Skeletal muscle tissue (tissue), 4 donors: ENCODE data around the gene CFAP91. TPM values are rescaled to one million over a fixed set of nuclear protein-coding genes. Genes with fewer than 3 reads are reported as not detected.

Experiments
- H3K27ac ChIP-seq: one replicate; pipeline ENCODE4 v1.7.0; 2013; ENCODE audit warnings: mild to moderate bottlenecking, low read depth, low read length, inconsistent platforms
- H3K27me3 ChIP-seq, 3 donors: one replicate each; pipeline ENCODE4 v1.7.0; 2013; ENCODE audit warnings: low read length in 3 of 3; ENCODE audit not compliant: control insufficient read depth in 3 of 3, insufficient read depth in 3 of 3
- H3K36me3 ChIP-seq, 3 donors: one replicate each; pipeline ENCODE4 v1.7.0; 2013; ENCODE audit warnings: low read length in 3 of 3; ENCODE audit not compliant: control insufficient read depth in 3 of 3, insufficient read depth in 3 of 3
- H3K4me1 ChIP-seq, 3 donors: one replicate each; pipeline ENCODE4 v1.7.0; 2013; ENCODE audit warnings: low read length in 3 of 3, mild to moderate bottlenecking in 3 of 3; ENCODE audit not compliant: control insufficient read depth in 3 of 3, insufficient read depth in 3 of 3
- H3K4me3 ChIP-seq, 3 donors: one replicate each; pipeline ENCODE4 v1.7.0; 2013; ENCODE audit warnings: low read length in 3 of 3
- H3K9ac ChIP-seq, 3 donors: one replicate each; pipeline ENCODE4 v1.7.0; 2013; ENCODE audit warnings: low read length in 3 of 3, mild to moderate bottlenecking in 3 of 3, moderate library complexity in 2 of 3, low read depth in 1 of 3
- H3K9me3 ChIP-seq, 3 donors: one replicate each; pipeline ENCODE4 v1.7.0; 2013; ENCODE audit warnings: low read length in 3 of 3; ENCODE audit not compliant: control insufficient read depth in 3 of 3
- total RNA-seq: library from RNA; depleted of rRNA; stranded (reverse); fragments of >200 nt; gene quantifications from one replicate; pipeline ENCODE4 v1.2.3, GENCODE V29; 2014
- donor health status: Osteomylitis.

The CFAP91 gene
- total RNA-seq, result under 0.01 TPM

- no peaks in the 10 kb centered on the region for H3K9me3 ChIP-seq
- peaks cover 11 to 13% (median 11%) of the 10 kb centered on the region in 3 donors for H3K4me1 ChIP-seq
- no peaks in the 10 kb centered on the region for H3K27me3 ChIP-seq
- no peak within 1 kb of the TSS for H3K27ac ChIP-seq
- H3K36me3 ChIP-seq, result no peaks in the 10 kb centered on the region
- peak within 1 kb of the TSS in 2 of 3 donors; percentile 62 to 71 for H3K9ac ChIP-seq
- peak within 1 kb of the TSS; percentile 76 to 80 (median 76) for H3K4me3 ChIP-seq
Observed at GRCh38 chr3:119702530-119703527, at the start of gene CFAP91. TSS of gene CFAP91 (plus strand) at chr3:119703022. CDS start at chr3:119703099, 77 bp downstream.

- no peaks in the 10 kb centered on the region for H3K27me3 ChIP-seq
- peak overlapping the region; percentile 95 for H3K27ac ChIP-seq
Observed at GRCh38 chr3:119653876-119654275, 48.9 kb upstream of the CFAP91 start.

GRCh38 chr3:119657887-119658702, 44.7 kb upstream of the CFAP91 start:
- peaks cover 43 to 58% (median 52%) of the 10 kb centered on the region in 3 donors for H3K4me1 ChIP-seq
- peak overlapping the region; percentile 88 for H3K27ac ChIP-seq
- peak overlapping the region; percentile 76 to 88 (median 86) for H3K4me3 ChIP-seq

More at GRCh38 chr3:119653876-119654275, 48.9 kb upstream of the CFAP91 start:
- Histone ChIP-seq H3K4me3 (no peak overlapping the region), H3K4me1 (peaks cover 57 to 68% (median 66%) of the 10 kb centered on the region in 3 donors), H3K9me3 (no peaks in the 10 kb centered on the region), H3K36me3 (peaks cover 13 to 16% (median 16%) of the 10 kb centered on the region in 3 donors), H3K9ac (no peak overlapping the region)

GRCh38 chr3:119658994-119659393, 43.8 kb upstream of the CFAP91 start:
- Histone ChIP-seq H3K36me3 (peaks cover 13 to 20% (median 13%) of the 10 kb centered on the region in 3 donors), H3K27ac (peak overlapping the region; percentile 88), H3K9ac (peak overlapping the region; percentile 82 to 95 (median 95)), H3K9me3 (no peaks in the 10 kb centered on the region), H3K4me3 (peak overlapping the region; percentile 76 to 88 (median 86)), H3K27me3 (no peaks in the 10 kb centered on the region), H3K4me1 (peaks cover 45 to 63% (median 56%) of the 10 kb centered on the region in 3 donors)

More at GRCh38 chr3:119657887-119658702, 44.7 kb upstream of the CFAP91 start:
- Histone ChIP-seq H3K36me3 (peaks cover 13 to 20% (median 16%) of the 10 kb centered on the region in 3 donors), H3K27me3 (no peaks in the 10 kb centered on the region), H3K9ac (peak overlapping the region; percentile 82 to 95 (median 95)), H3K9me3 (no peaks in the 10 kb centered on the region)

GRCh38 chr3:119659606-119660291, 43.1 kb upstream of the CFAP91 start:
- no peaks in the 10 kb centered on the region for H3K27me3 ChIP-seq
- H3K27ac ChIP-seq, result peak overlapping the region; percentile 88
- H3K4me1 ChIP-seq, result peaks cover 45 to 64% (median 55%) of the 10 kb centered on the region in 3 donors
- H3K9me3 ChIP-seq, result no peaks in the 10 kb centered on the region
- H3K36me3 ChIP-seq, result peaks cover 11 to 20% (median 13%) of the 10 kb centered on the region in 3 donors
- peak overlapping the region; percentile 82 to 95 (median 95) for H3K9ac ChIP-seq
- H3K4me3 ChIP-seq, result peak overlapping the region; percentile 76 to 88 (median 86)

GRCh38 chr3:119660474-119661440, 42.1 kb upstream of the CFAP91 start, which contains the start of gene POPDC2:
TSS of gene POPDC2 (minus strand) at chr3:119660589. CDS start at chr3:119660423, 166 bp downstream.
- Histone ChIP-seq H3K4me1 (peaks cover 53 to 71% (median 59%) of the 10 kb centered on the region in 3 donors), H3K9me3 (no peaks in the 10 kb centered on the region), H3K36me3 (peaks cover 11 to 20% (median 13%) of the 10 kb centered on the region in 3 donors), H3K4me3 (peak within 1 kb of the TSS; percentile 76 to 88 (median 86)), H3K27me3 (no peaks in the 10 kb centered on the region), H3K9ac (peak within 1 kb of the TSS; percentile 82 to 95 (median 95)), H3K27ac (peak within 1 kb of the TSS; percentile 88)

GRCh38 chr3:119662604-119663373, 40.0 kb upstream of the CFAP91 start:
- Histone ChIP-seq H3K36me3 (peaks cover 0 to 9% (median 0%) of the 10 kb centered on the region in 3 donors), H3K4me1 (peaks cover 39 to 63% (median 44%) of the 10 kb centered on the region in 3 donors), H3K27ac (peak overlapping the region; percentile 88), H3K4me3 (no peak overlapping the region), H3K9me3 (no peaks in the 10 kb centered on the region), H3K27me3 (no peaks in the 10 kb centered on the region), H3K9ac (peak overlapping the region; percentile 46 to 69 (median 61))

GRCh38 chr3:119663885-119664284, 38.9 kb upstream of the CFAP91 start:
- Histone ChIP-seq H3K9ac (peak overlapping the region in 1 of 3 donors; percentile 9), H3K27me3 (no peaks in the 10 kb centered on the region), H3K4me1 (peaks cover 39 to 59% (median 44%) of the 10 kb centered on the region in 3 donors), H3K4me3 (no peak overlapping the region), H3K27ac (peak overlapping the region; percentile 88), H3K36me3 (peaks cover 4 to 6% (median 4%) of the 10 kb centered on the region in 3 donors), H3K9me3 (no peaks in the 10 kb centered on the region)
